HepG2 (cell line): ENCODE measurements around the gene CCNYL1. TPM values are rescaled to one million over a fixed set of nuclear protein-coding genes. Genes with fewer than 3 reads are reported as not detected.

ENCODE experiments used
- FOXA3 ChIP-seq: IDR thresholded peaks from 2 replicates; pipeline ENCODE4 v1.6.1; 2016; ENCODE audit warnings: missing genetic modification reagents, missing compliant biosample characterization
- GPN1 ChIP-seq: sonication (generic); formaldehyde crosslinking; IDR thresholded peaks from 2 replicates; pipeline ENCODE4 v1.5.1; 2020; ENCODE audit warnings: missing genetic modification reagents, borderline replicate concordance
- NFE2L2 ChIP-seq: fragments of 150-350 bp; IDR thresholded peaks from 2 replicates; pipeline ENCODE4 v1.6.1; 2014; ENCODE audit warnings: low read length
- PATZ1 ChIP-seq: sonication (generic); formaldehyde crosslinking; IDR thresholded peaks from 2 replicates; pipeline ENCODE4 v1.4.0; 2020; ENCODE audit warnings: missing genetic modification reagents
- STAG1 ChIP-seq: sonication (generic); formaldehyde crosslinking; IDR thresholded peaks from 2 replicates; pipeline ENCODE4 v1.4.0; 2020; ENCODE audit warnings: missing genetic modification reagents
- ZFP82 ChIP-seq: sonication (generic); formaldehyde crosslinking; IDR thresholded peaks from 2 replicates; pipeline ENCODE4 v1.5.1; 2020; ENCODE audit warnings: mild to moderate bottlenecking, missing genetic modification reagents, borderline replicate concordance
- ZHX2 ChIP-seq, 2 experiments: sonication (generic) in 1 of 2; formaldehyde crosslinking in 1 of 2; IDR thresholded peaks; 2 replicates each; pipeline versions ENCODE4 v1.6.1 to v1.9.0; 2014 to 2022; ENCODE audit warnings: antibody characterized with exemption in 1 of 2, borderline replicate concordance in 1 of 2, inconsistent platforms in 1 of 2, low read depth in 1 of 2, missing genetic modification reagents in 1 of 2
- ZNF224 ChIP-seq: sonication (generic); formaldehyde crosslinking; IDR thresholded peaks from 2 replicates; pipeline ENCODE4 v1.5.0; 2020; ENCODE audit warnings: mild to moderate bottlenecking, missing genetic modification reagents
- ZNF614 ChIP-seq: IDR thresholded peaks from 2 replicates; pipeline ENCODE4 v1.6.1; 2018; ENCODE audit warnings: missing biosample characterization, missing genetic modification reagents, inconsistent platforms, borderline replicate concordance
- ZNF724P ChIP-seq: sonication (generic); formaldehyde crosslinking; IDR thresholded peaks from 2 replicates; pipeline ENCODE4 v1.8.0; 2022; ENCODE audit warnings: missing genetic modification reagents, borderline replicate concordance
- ZNF740 ChIP-seq: sonication (generic); formaldehyde crosslinking; IDR thresholded peaks from 2 replicates; pipeline ENCODE4 v1.4.0; 2020; ENCODE audit warnings: missing genetic modification reagents
- polyA plus RNA-seq, 8 experiments: library from polyadenylated mRNA; depleted of rRNA in 3 of 8; stranded (reverse) in 7 of 8; unstranded in 1 of 8; fragments of >200 nt; fragmentation: Illumina TruSeq in 4 of 8; extraction: Trizol in 4 of 8; gene quantifications; 2 replicates each; pipeline versions ENCODE4 v1.2.1 to v1.2.3, GENCODE V29; 2011 to 2016; ENCODE audit warnings: low read depth in 4 of 8, missing spikeins in 1 of 8, mixed read lengths in 1 of 8; ENCODE audit not compliant: insufficient read depth in 1 of 8
- total RNA-seq, 5 experiments: library from RNA; depleted of rRNA; stranded (reverse); fragments of >200 nt; fragmentation: Illumina TruSeq; extraction: Trizol; gene quantifications; 2 replicates each; pipeline ENCODE4 v1.2.3, GENCODE V29; 2016; ENCODE audit warnings: low read depth in 1 of 5

CCNYL1 gene
- total and polyA plus RNA-seq, 2 of the 13 experiments (the other 11 are each of a cell fraction or from before 2014, with no cell fraction given) = 12.5 to 16.2 TPM

GRCh38 chr2:207766697-207767460 is 55.4 kb downstream of the CCNYL1 start (continued):
- 0 out of 2 replicates have a peak, but pooled peaks have one; percentile 12 for TF ChIP-seq FOXA3 (CRISPR knock-in tag)
- TF ChIP-seq STAG1 (CRISPR knock-in tag) = peak; percentile 54
- 0 out of 2 replicates have a peak, but pooled peaks have one; percentile 54 for TF ChIP-seq ZNF224
- TF ChIP-seq ZHX2 (IDR thresholded peaks at IDR 0.05; ENCODE audit: low read depth) = peak; percentile 26; the same call in 1 of the 2 replicates
- TF ChIP-seq ZHX2 (CRISPR knock-in tag; IDR thresholded peaks at IDR 0.05; ENCODE audit: borderline replicate concordance) = no peak
- peak; percentile 45; the same call in 1 of the 2 replicates for TF ChIP-seq ZNF614 (CRISPR knock-in tag)
- TF ChIP-seq PATZ1 = peak; percentile 94
- TF ChIP-seq ZNF740 (CRISPR knock-in tag) = no peak
- TF ChIP-seq NFE2L2 = no peak
- TF ChIP-seq ZFP82 (CRISPR knock-in tag) = no peak
- TF ChIP-seq ZNF724P (CRISPR knock-in tag) = no peak
- no peak for TF ChIP-seq GPN1 (CRISPR knock-in tag)
